GM12892 (cell line): ENCODE data around the gene ATRNL1.

ENCODE experiments used
- DNase-seq: peaks from one replicate; pipeline ENCODE4 v3.0.0; 2011; ENCODE audit not compliant: insufficient read length
- FAIRE-seq: peaks from 2 replicates; lab custom pipeline; 2011; peaks lifted over from hg19 to GRCh38; lab: Jason Lieb, UNC
- POLR2A ChIP-seq: IDR thresholded peaks from 2 replicates; pipeline ENCODE4 v1.6.1; 2011; ENCODE audit warnings: low read depth, low read length, control low read depth
- POLR2AphosphoS5 ChIP-seq: IDR thresholded peaks from 2 replicates; pipeline ENCODE4 v1.6.1; 2011; ENCODE audit warnings: low read depth, low read length, control low read depth
- TAF1 ChIP-seq: IDR thresholded peaks from 2 replicates; pipeline ENCODE4 v1.6.1; 2011; ENCODE audit warnings: low read depth, mild to moderate bottlenecking, control low read depth, low read length, borderline replicate concordance

The ATRNL1 gene

DNA sequence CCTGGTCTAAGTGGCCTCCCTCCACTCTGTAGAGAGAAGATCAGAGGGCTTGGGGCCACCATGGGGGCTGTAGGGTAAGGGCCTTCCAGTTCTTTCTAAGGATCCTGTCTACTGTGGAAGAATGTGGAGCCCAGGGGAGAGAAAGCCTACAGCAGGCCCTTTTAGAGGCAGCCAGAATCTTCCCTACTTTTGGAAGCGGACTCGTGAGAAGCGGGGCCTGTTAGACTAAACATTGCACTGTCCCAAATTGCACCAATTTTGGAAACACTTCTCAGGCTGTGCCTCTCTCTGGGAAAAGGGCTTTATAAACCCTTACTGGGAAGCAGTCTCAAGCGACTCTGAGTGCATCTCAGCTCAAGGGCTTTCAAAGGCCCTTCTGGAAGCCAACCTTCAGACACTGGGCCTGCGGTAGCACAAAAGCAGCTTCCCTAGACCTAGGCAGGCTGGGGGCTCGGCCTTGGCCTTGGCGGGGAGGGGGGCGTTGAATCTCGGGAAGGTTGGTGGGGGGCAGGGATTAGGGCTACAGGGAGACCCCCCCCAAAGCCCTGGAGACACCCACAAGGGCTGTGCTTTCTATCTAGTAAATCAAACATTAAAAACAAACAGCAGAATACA, 881.8 kb downstream of the ATRNL1 start:
- TF ChIP-seq TAF1, result no peak
- TF ChIP-seq POLR2AphosphoS5, result no peak
- no peak for TF ChIP-seq POLR2A
- DNase-seq (no peak), FAIRE-seq (no peak)

DNA sequence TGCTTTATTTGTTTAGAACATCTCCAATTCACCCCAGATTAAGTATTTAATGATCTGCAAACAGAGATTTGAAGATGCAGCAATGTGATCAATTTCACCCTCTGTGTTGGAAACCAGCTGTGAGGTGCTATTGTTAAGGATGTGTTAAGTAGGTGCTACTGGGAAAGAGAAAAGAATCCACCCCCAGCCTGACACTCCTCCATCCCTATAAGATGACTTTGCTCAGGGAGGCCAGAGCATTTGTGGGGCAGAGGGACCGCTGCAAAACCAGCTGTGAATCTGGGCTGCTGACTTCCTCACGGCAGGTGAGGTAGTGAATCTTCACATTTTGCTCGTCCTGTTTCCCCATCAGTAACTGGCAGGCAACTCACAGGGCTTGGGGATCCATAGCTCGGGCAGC, 882.3 kb downstream of the ATRNL1 start:
- DNase-seq (no peak), FAIRE-seq (no peak)
- TF ChIP-seq TAF1 (no peak), POLR2A (no peak), POLR2AphosphoS5 (no peak)

DNA sequence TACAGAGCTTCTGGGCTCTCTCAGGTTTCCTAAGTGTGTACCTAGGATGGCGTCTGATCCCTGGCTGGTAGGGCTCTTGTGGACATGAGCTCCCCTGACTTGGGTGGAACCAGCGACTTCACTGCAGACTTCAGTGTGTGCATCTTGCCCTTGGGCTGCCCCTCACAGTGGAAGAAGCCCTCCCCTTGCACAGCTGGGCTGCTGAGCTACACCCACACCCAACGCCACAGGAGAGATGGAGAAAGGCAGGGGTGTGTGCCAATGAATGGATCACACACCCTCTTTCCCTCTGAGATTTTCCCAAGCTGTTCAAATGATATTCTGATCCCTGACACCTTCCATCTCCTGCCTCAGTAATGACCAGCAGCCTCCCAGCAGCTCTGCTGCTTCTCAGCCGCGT, 883.2 kb downstream of the ATRNL1 start:
- FAIRE-seq (no peak), DNase-seq (no peak)
- no peak for TF ChIP-seq POLR2A
- no peak for TF ChIP-seq TAF1
- TF ChIP-seq POLR2AphosphoS5, result no peak

DNA sequence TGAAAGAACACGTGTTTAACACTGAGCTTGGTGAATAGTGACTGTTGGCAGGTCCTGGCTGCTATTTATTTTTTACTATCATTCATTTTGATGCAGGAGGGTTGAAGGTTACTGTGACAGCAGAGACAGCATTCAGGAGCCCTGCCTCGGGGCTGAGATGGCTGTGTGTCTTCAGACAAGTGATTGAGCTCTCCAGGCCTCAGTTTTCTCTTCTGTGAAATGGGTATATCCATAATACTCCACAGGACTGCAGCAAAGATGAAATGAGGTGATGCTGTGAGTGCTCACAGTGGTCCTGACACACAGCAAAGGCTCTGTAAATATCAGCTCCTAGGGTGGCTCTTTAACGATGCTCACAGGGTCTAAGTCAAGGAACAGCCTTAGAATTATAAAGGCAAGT, 884.7 kb downstream of the ATRNL1 start:
- FAIRE-seq (no peak), DNase-seq (no peak)
- TF ChIP-seq TAF1 (no peak), POLR2AphosphoS5 (no peak), POLR2A (no peak)

DNA sequence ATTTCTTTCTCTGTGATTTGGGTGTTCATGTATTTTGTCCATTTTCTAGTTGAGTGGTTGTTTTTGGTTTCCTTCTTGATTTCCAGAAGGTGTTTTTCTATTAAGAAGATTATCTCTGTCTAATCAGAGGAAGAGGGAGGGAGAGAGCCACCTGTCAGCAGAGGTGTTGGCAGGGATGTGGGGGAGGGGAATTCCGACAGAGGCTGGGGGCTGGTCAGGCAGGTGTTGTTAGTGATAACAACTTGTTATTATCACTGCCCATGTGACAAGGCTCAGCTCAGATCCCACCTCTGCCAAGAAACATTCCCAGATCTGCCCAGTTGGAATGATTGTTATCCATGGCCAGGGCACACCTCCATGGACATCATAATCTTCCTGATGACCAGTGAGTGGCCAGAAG, 886.4 kb downstream of the ATRNL1 start:
- no peak for TF ChIP-seq POLR2A
- DNase-seq, result no peak
- no peak for FAIRE-seq

DNA sequence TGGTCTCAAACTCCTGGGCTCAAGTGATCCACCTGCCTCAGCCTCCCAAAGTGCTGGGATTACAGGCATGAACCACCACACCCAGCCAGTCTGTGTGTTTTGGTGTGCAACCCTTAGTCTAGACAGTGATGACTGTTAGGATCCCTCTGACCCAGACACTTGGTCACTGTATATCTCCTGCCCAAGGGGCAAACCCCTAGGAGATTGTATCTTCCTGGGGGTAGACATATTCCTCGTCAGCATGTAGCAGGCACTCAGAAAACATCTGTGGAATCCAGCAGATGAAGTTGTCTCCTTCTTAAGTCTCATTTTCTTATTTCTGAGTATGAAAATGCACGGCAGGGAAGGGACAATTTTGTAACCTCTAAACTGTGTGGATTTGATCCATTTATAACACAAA, 887.3 kb downstream of the ATRNL1 start:
- no peak for FAIRE-seq
- no peak for DNase-seq
- TF ChIP-seq TAF1 (no peak), POLR2A (no peak), POLR2AphosphoS5 (no peak)

DNA sequence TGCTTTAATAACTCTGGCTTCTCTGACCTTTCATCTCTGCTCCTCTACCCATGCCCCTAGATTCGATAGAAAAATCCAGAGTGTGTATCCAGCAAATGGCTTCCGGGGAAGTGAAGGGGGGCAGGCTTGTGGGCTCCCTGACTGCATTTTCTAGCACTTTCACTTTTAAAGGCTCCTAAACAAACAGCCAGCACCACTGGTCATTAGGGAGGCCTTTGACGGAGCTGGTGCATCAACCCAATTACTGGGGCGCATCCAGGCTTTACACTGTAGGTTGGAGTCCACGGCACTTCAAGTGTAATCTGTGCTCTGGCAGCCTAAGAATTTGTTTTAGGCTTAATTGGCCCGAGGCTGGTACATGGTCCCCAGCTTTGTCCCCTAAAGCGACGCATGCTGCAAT, 887.9 kb downstream of the ATRNL1 start:
- FAIRE-seq (no peak), DNase-seq (no peak)
- TF ChIP-seq POLR2AphosphoS5, result no peak
- no peak for TF ChIP-seq POLR2A
- TF ChIP-seq TAF1, result no peak

DNA sequence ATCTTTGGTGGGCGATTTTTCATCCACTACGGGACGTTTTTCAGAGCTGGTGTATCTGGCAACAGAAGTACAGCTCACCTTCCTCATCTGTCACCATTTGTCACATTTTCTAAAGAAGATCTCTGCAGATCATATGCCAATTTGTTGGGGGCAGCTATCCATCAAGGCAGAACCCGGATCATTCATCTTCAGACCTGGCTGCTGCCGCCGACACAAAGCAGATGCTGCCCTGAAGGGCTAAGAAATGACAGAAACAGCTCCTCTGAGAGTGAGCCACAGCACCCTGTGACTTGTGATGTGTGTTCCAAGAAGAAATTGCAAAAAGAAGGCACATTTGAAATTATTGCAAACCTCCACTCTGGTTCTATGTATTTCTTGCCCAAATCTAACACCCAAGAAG, 888.9 kb downstream of the ATRNL1 start:
- DNase-seq, result no peak
- no peak for FAIRE-seq
- TF ChIP-seq POLR2A (no peak), POLR2AphosphoS5 (no peak), TAF1 (no peak)

DNA sequence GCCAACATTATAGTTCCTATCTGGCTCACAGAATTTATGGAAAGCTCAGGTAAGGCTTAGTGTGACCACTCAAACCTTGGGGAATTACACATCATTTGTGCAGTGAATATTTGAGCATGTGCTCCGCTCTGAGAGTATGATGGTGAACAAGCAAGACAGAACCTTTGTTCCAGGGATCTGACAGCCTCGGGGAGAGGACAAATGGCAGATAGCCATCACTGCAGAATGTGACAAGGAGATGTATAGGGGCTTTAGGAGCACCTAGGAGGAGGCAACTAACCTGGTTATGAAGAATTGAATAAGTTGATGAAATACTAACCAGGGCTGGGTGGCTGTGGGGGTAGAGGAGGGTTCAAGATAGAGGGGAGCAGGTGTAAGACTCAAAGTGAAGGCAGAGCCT, 889.4 kb downstream of the ATRNL1 start:
- FAIRE-seq (no peak), DNase-seq (no peak)
- TF ChIP-seq POLR2A, result no peak
- no peak for TF ChIP-seq POLR2AphosphoS5
- no peak for TF ChIP-seq TAF1

DNA sequence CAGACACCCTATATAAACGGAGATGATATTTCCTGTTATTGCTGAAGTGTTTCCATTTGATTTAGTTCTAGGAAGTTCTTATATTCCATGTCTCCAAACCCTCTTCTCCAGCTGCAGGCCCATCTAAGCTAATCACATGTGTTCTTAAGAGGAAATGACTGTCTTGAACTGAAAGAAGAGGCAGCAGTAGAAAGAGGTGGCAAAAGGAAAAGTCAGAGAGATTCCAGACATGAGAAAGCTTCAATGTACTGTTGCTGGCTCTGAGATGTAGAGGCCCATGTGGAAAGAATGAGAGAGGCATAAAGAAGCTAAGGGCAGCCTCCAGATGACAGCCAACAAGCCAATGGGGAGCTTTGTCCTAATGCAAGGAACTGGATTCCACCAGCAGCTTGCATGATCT, 892.6 kb downstream of the ATRNL1 start:
- FAIRE-seq (no peak), DNase-seq (no peak)
- TF ChIP-seq TAF1, result no peak

DNA sequence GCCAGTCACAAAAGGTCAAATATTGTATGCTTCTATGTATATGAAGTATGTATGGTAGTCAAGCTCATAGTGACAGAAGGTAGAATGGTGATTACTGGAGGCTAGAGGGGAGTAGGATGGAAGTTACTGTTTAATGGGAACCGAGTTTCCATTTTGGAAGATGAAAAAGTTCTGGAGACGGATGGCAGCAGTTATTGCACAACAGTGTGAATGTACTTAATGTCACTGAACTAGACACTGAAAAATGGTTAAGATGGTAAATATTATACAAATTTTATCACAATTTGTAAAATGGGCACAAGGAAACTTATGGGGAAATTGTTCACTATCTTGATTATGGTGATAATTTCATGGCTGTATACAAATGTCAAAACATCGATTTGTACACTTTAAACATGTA, 895.2 kb downstream of the ATRNL1 start:
- DNase-seq (no peak), FAIRE-seq (no peak)
- TF ChIP-seq TAF1, result no peak
- no peak for TF ChIP-seq POLR2AphosphoS5
- no peak for TF ChIP-seq POLR2A

DNA sequence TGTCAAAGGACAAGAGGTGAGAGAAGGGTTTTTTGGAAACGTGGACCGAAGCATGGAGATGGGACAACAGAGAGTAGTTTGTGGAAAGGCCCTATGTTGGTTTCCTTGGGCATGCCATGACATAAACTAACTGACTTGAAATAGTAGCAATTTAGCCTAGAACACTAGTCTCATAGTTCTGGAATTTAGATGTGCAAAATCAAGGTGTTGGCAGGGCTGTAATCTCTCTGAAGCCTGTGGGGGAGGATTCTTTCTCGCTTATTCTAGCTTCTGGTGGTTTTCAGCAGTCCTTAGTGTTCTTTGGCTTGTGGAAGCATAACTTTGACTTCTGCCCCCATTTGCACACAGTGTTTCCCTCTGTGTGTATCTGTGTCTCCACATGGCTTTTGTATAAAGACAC, 896.5 kb downstream of the ATRNL1 start:
- FAIRE-seq (no peak), DNase-seq (no peak)
- TF ChIP-seq POLR2AphosphoS5 (no peak), POLR2A (no peak), TAF1 (no peak)

DNA sequence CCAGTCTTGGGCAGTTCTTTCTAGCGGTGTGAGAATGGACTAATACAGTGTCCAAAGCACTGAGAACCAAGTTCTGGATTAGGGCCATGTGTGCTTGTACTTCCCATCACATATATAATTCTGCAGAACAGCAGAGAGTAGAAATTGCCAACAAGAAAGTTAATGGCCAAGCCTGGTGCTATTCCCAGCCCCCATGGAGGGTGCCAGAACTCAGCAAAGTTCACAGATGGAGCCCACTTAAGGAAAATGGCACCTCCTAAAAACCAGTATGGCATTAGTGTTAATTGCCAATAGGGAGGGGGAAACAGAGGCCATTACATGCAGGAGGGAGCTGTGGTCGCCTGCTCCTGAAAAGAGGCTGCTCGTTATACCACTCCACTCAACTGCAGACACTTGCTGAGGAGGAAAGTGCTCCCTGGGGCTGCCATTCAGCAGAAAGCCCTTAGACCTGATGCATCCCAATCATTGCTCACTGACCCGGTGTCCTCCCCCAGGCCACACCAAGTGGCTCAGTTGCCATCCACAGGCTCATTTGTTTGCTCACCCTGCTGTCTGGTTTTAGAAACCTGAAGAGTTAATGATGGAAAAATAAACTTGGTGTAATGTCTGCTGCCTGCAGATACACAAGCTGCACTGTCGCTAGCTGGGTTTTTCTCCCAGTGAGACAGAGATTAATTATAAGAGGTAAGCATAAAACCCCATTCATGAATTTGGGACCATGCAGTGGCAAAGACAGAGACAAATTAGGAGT, 899.2 kb downstream of the ATRNL1 start:
- no peak for FAIRE-seq
- DNase-seq, result no peak
- TF ChIP-seq TAF1, result no peak
- TF ChIP-seq POLR2AphosphoS5, result no peak
- TF ChIP-seq POLR2A, result no peak
